Posterior cingulate gyrus (tissue), 11 donors: ENCODE results near the gene CEP97.

Experiments
- DNase-seq, 10 donors: peaks; one replicate each; pipeline versions ENCODE4 v3.0.0 to v3.0.0-alpha.2; 2020 to 2021; ENCODE audit warnings: mixed read lengths in 3 of 10
- intact Hi-C: fragments of 100-400 bp; cut with DNase I; formaldehyde crosslinking; loops from one replicate; pipeline ENCODE4 v1.15.1; 2023

Gene CEP97

DNA sequence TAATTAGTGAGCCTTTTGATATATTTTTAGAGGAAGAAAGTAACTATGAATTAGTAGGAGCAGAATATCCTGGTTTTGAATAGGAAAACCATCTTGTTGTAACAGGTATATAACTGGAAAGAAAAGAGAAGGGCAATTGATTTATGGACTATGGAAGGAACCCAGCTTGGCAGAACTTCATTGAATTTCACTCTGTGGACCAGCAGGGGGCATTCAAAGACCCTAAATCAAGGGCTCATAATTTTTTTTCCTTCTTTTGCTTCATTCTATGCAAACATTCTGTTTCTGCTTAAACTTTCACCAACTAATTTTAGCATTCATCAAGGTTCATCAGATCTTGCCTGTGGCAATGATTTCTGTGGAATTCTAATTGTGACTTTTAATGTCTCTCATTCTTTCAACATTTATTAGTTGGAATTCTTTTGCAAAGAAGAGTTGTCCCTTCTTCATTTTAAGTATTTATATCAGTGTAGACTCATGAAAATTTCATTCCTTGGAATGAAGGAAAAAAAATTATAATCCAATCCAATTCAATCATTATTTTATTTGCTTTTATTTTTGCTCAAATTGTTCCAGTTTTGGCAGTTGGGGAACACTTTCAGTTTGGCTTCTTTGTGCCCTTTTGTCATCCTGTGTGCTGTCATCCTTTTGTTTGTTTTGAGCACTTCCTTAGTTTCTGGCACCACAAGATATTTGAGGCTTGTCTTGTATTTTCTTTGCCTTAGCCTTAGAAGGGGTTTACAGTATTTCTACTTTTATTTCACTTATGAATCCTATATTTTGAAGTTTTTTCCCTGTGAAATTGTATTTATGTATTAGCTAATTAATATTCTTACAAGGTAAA, 85.0 kb downstream of the CEP97 start:
- DNase-seq = peak in 1 of 10 donors; percentile 20
- intact Hi-C loops = loop anchor here (2.0 kb wide), 1 partner anchor 415 kb away; no protein-coding TSS in a partner anchor

DNA sequence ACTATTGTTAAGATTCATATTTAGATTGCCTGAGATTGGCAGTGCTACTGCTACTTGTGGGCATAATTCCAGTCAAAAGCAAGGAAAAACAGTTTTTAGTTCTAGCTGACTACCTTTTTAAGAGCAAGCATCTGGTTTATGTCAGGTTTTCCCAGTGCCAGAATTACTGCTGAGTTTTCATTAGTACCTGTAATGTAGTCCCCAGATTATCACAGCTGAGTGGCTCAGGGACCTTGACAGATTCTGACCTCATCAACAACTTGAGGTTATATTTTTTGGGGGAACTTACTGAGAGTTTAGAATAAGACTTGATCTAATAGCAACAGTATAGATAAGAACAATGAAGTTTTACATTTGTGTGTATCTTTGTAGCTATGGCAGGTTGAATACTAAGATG, 85.6 kb downstream of the CEP97 start:
- intact Hi-C loops = no loop called here
- no peak for DNase-seq

DNA sequence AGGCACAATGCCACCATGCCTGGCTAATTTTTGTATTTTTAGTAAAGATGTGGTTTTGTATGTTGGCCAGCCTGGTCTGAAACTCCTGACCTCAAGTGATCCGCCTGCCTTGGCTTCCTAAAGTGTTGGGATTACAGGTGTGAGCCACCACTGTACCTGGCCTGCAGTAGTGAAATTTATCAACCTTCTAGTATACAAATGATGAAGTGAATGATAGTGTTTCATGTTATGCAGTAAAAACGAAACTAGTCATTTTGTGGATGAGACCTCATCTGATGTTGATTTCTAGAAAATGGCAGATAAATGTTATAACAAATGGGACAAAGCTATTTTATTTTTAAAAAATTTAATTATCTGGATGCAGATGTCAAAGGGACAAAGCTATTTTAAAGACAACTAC, 87.5 kb downstream of the CEP97 start:
- no peak for DNase-seq

DNA sequence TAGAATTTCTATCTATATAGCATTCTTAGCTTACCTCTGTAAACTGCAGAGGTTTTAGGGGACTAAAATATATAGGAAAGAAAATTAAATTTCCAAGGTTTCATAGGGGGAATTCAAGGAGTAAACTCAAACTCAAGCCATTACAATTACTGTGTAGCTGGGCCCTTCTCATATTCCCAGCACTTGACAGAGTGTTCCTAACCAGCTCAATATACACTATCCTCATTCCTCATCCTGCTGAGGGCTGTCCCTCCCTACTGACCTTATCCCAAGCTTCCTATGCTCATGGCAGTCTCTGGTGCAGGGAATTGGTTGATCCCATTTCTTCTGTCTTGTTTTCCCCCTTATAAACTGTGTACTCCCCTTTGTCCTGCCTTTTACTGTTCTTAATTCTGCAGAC, 88.5 kb downstream of the CEP97 start:
- intact Hi-C loops = no loop called here
- DNase-seq = no peak

More for the DNA sequence above, 87.5 kb downstream of the CEP97 start:
- intact Hi-C loops = no loop called here

DNA sequence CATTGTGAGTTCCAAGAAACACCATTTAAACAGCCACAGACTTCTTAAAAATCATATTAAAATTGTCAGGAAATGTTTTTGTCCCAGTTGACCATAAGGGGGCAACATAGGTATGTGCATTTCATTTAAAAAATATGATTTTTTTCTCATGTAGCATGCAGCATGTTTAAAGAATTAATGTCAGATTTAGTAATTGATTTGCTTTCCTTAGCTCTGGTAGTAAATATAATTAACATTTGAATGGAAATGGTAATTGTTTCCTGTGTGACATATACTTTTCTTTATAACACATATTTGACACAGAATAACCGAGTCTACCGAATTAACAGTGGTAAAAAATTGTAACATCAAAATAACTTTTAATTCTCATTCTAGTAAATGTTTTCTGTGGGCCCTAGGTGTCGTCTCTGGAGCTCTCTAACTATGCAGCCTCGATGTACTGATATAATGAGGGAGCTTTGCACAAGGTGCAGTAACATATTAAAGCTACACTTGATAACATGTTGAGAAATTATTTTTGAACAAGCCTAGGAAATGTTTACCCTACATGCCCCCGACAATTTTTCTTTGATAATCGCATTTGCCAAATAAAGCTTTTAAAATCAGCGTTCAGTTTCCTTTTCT, 89.5 kb downstream of the CEP97 start:
- no peak for DNase-seq
- intact Hi-C loops = no loop called here

DNA sequence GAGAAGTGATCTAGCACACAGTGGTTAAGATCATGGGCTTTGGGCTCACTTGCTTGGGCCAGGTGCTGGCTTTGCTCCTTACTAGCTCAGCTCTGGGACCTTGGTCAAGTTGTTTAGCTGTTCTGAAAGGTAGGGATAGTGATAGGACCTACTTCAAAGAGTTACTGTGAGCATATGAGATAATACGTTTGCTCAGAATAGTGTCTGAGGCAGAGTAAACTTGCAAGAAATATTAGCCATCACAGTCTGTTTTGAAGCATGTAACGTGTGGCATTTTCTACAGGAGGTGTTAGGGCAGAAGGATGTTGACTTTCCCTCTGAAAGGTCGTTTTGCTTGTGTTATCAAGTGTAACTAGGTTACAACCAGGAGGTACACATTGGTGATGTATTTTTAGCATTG, 90.4 kb downstream of the CEP97 start:
- no peak for DNase-seq
- intact Hi-C loops = no loop called here

DNA sequence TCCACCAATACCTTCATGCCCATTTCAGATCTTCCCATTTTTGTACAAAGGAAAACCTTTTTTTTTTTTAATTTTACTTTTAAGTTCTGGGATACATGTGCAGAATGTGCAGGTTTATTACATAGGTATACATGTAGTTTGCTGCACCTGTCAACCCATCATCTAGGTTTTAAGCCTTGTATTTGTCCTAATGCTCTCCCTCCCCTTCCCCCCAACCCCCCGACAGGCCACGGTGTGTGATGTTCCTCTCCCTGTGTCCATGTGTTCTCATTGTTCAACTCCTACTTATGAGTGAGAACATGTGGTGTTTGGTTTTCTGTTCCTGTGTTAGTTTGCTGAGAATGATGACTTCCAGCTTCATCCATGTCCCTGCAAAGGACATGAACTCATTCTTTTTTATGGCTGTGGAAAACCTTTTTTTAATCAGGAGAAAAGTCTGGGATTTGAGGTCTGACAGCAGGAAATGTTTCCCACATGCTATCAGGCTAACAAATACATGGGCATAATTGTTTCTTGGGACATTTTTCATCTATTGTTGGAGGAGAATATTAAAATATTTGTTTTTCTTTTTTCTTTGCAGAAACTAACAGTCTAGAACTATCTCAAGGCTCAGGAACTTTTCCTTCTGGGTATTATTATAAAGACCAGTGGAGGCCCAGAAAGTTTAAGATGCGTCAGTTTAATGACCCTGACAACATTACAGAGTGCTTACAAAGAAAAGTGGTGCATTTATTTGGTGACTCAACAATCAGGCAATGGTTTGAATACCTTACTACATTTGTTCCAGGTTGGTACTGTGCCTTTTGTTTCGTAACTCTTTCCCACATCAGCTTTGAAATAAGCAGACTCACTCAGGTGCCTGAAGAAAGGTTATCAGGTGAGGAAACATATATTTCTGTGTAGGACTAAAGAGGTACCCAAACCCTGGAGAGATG, 92.1 kb downstream of the CEP97 start:
- intact Hi-C loops = no loop called here

DNA sequence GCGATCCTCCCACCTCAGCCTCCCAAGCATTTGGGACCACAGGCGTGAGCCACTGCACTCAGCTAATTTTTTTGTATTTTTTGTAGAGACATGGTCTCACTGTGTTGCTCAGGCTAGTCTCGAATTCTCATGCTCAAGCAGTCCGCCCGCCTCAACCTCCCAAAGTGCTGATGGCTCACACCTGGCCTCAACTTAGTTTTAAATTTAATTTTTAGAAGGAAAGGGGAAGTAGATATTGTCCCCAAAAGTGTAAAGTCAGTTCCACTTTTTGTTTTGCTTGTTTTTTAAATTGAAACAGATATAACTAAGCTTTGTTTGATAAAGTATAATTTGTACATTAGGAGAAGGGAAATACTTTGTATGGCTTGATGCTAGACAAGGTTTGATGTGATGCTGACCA, 93.6 kb downstream of the CEP97 start:
- intact Hi-C loops = no loop called here

More for the DNA sequence above, 92.1 kb downstream of the CEP97 start:
- no peak for DNase-seq

DNA sequence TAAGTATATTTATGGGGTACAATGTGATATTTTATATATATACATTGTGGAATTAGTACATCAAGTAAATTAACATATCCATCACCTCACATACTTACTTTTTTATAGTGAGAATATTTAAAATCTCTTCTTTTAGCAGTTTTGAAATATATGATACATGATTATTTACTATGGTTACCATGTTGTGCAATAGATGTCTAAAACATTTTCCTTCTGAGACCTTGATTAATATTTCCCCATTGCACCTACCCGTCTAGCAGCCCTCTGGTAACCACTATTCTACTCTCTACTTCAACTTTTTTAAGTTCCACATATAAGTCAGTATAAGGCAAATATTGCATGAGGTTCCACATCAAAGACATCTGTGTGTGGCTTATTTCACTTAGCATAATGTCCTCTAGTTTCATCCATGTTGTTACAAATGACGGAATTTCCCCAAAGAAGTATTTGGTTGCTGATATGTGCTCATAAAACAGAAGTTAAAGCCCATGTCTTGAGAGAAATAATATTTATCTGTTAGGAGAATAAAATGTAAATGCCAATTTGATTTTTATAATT, 95.3 kb downstream of the CEP97 start:
- no peak for DNase-seq
- intact Hi-C loops = no loop called here

More for the DNA sequence above, 93.6 kb downstream of the CEP97 start:
- no peak for DNase-seq
